HEK293 (cell line): ENCODE measurements around the gene TSTD1.

Experiments used
- CTCF ChIA-PET: fragments of 350-600 bp; formaldehyde crosslinking; extraction: SDS; loops from one replicate; lab custom pipeline; 2021; ENCODE audit warnings: antibody characterized with exemption; lab: Yijun Ruan, JAX
- POLR2A ChIA-PET: fragments of 300-600 bp; formaldehyde crosslinking; extraction: SDS; loops from one replicate; lab custom pipeline; 2020; ENCODE audit warnings: antibody characterized with exemption, inconsistent platforms; lab: Yijun Ruan, JAX
- H3K27ac ChIP-seq: fragments of 200-500 bp; sonication (Bioruptor generic); 2 replicates; pipeline ENCODE4 v1.5.1; 2014; ENCODE audit warnings: low read depth, low read length, control low read depth, inconsistent platforms; ENCODE audit errors: extremely low read depth
- H3K36me3 ChIP-seq, 2 experiments: fragments of 200-500 bp in 1 of 2; sonication (Bioruptor generic) in 1 of 2; 1 replicate in 1 of 2; 2 replicates in 1 of 2; pipeline ENCODE4 v1.5.1; 2014 to 2017; ENCODE audit warnings: inconsistent platforms in 2 of 2, low read length in 2 of 2; ENCODE audit not compliant: control insufficient read depth in 2 of 2, insufficient read depth in 1 of 2
- H3K4me1 ChIP-seq: fragments of 200-500 bp; sonication (Bioruptor generic); 2 replicates; pipeline ENCODE4 v1.5.1; 2014; ENCODE audit warnings: mild to moderate bottlenecking, low read length, inconsistent platforms; ENCODE audit not compliant: control insufficient read depth, insufficient read depth
- H3K4me3 ChIP-seq: 2 replicates; pipeline ENCODE4 v1.5.1; 2011; ENCODE audit warnings: low read depth, mild to moderate bottlenecking, control low read depth, low read length, moderate library complexity
- H3K9me3 ChIP-seq: fragments of 200-500 bp; sonication (Bioruptor generic); 2 replicates; pipeline ENCODE4 v1.5.1; 2014; ENCODE audit warnings: low read depth, low read length, inconsistent platforms; ENCODE audit not compliant: control insufficient read depth, insufficient read depth
- ATF2 ChIP-seq: fragments of 450-650 bp; formaldehyde crosslinking; IDR thresholded peaks from 2 replicates; pipeline ENCODE4 v1.5.1; 2016; ENCODE audit warnings: missing biosample characterization, missing genetic modification characterization, low read depth
- GFI1B ChIP-seq: fragments of 450-650 bp; formaldehyde crosslinking; IDR thresholded peaks from 2 replicates; pipeline ENCODE4 v1.5.1; 2016; ENCODE audit warnings: missing biosample characterization, missing genetic modification characterization
- INSM2 ChIP-seq: fragments of 450-650 bp; formaldehyde crosslinking; IDR thresholded peaks from 2 replicates; pipeline ENCODE4 v1.5.1; 2016; ENCODE audit warnings: missing biosample characterization, missing genetic modification characterization
- KLF17 ChIP-seq: fragments of 450-650 bp; formaldehyde crosslinking; IDR thresholded peaks from 2 replicates; pipeline ENCODE4 v1.5.1; 2016; ENCODE audit warnings: missing biosample characterization, missing genetic modification characterization
- KLF8 ChIP-seq: fragments of 450-650 bp; formaldehyde crosslinking; IDR thresholded peaks from 2 replicates; pipeline ENCODE4 v1.5.1; 2016; ENCODE audit warnings: missing biosample characterization, missing genetic modification characterization
- REST ChIP-seq: fragments of 450-650 bp; formaldehyde crosslinking; IDR thresholded peaks from 2 replicates; pipeline ENCODE4 v1.5.1; 2016; ENCODE audit warnings: missing biosample characterization, missing genetic modification characterization
- SALL2 ChIP-seq: fragments of 450-650 bp; formaldehyde crosslinking; IDR thresholded peaks from 2 replicates; pipeline ENCODE4 v1.5.0; 2017; ENCODE audit warnings: missing biosample characterization, mild to moderate bottlenecking, missing genetic modification characterization, borderline replicate concordance
- YY1 ChIP-seq: fragments of 450-650 bp; formaldehyde crosslinking; IDR thresholded peaks from 2 replicates; pipeline ENCODE4 v1.5.1; 2018; ENCODE audit warnings: missing biosample characterization, missing genetic modification characterization
- ZBTB8A ChIP-seq: fragments of 450-650 bp; formaldehyde crosslinking; IDR thresholded peaks from 2 replicates; pipeline ENCODE4 v1.5.1; 2016; ENCODE audit warnings: missing biosample characterization, missing genetic modification characterization
- ZNF140 ChIP-seq: fragments of 450-650 bp; formaldehyde crosslinking; IDR thresholded peaks from 2 replicates; pipeline ENCODE4 v1.5.1; 2016; ENCODE audit warnings: missing biosample characterization, missing genetic modification characterization
- ZNF202 ChIP-seq: fragments of 450-650 bp; formaldehyde crosslinking; IDR thresholded peaks from 2 replicates; pipeline ENCODE4 v1.5.1; 2016; ENCODE audit warnings: missing biosample characterization, missing genetic modification characterization, borderline replicate concordance
- ZNF302 ChIP-seq: fragments of 450-650 bp; formaldehyde crosslinking; IDR thresholded peaks from 2 replicates; pipeline ENCODE4 v1.5.1; 2016; ENCODE audit warnings: missing biosample characterization, missing genetic modification characterization, low read depth
- ZNF366 ChIP-seq: fragments of 450-650 bp; formaldehyde crosslinking; conservative IDR thresholded peaks from 2 replicates; pipeline ENCODE4 v1.5.1; 2016; ENCODE audit warnings: missing biosample characterization, missing genetic modification characterization
- ZNF394 ChIP-seq: fragments of 450-650 bp; formaldehyde crosslinking; IDR thresholded peaks from 2 replicates; pipeline ENCODE4 v1.5.1; 2016; ENCODE audit warnings: missing biosample characterization, missing genetic modification characterization, mild to moderate bottlenecking, moderate library complexity, borderline replicate concordance
- ZNF426 ChIP-seq: fragments of 450-650 bp; formaldehyde crosslinking; IDR thresholded peaks from 2 replicates; pipeline ENCODE4 v1.5.1; 2017; ENCODE audit warnings: missing biosample characterization, missing genetic modification characterization, mild to moderate bottlenecking, inconsistent platforms, moderate library complexity
- ZNF501 ChIP-seq: fragments of 450-650 bp; formaldehyde crosslinking; IDR thresholded peaks from 2 replicates; pipeline ENCODE4 v1.5.1; 2016; ENCODE audit warnings: missing biosample characterization, missing genetic modification characterization
- ZNF518A ChIP-seq: fragments of 450-650 bp; formaldehyde crosslinking; conservative IDR thresholded peaks from 2 replicates; pipeline ENCODE4 v1.5.1; 2016; ENCODE audit warnings: low read depth, missing biosample characterization, missing genetic modification characterization
- ZNF529 ChIP-seq: fragments of 450-650 bp; formaldehyde crosslinking; IDR thresholded peaks from 2 replicates; pipeline ENCODE4 v1.5.1; 2017; ENCODE audit warnings: missing genetic modification characterization, missing biosample characterization; ENCODE audit not compliant: insufficient replicate concordance
- ZNF558 ChIP-seq: fragments of 450-650 bp; formaldehyde crosslinking; IDR thresholded peaks from 2 replicates; pipeline ENCODE4 v1.5.1; 2016; ENCODE audit warnings: missing biosample characterization, missing genetic modification characterization
- ZNF560 ChIP-seq: fragments of 450-650 bp; formaldehyde crosslinking; IDR thresholded peaks from 2 replicates; pipeline ENCODE4 v1.5.1; 2017; ENCODE audit warnings: missing biosample characterization, missing genetic modification characterization, borderline replicate concordance
- ZNF623 ChIP-seq: fragments of 450-650 bp; formaldehyde crosslinking; IDR thresholded peaks from 2 replicates; pipeline ENCODE4 v1.5.1; 2016; ENCODE audit warnings: missing biosample characterization, missing genetic modification characterization
- ZNF664 ChIP-seq: fragments of 450-650 bp; formaldehyde crosslinking; IDR thresholded peaks from 2 replicates; pipeline ENCODE4 v1.5.1; 2016; ENCODE audit warnings: missing biosample characterization, missing genetic modification characterization
- ZXDB ChIP-seq: fragments of 450-650 bp; formaldehyde crosslinking; IDR thresholded peaks from 2 replicates; pipeline ENCODE4 v1.5.1; 2016; ENCODE audit warnings: missing biosample characterization, missing genetic modification characterization

The TSTD1 gene

GRCh38 chr1:161013131-161013487, 25.7 kb downstream of the TSTD1 start:
- ChIA-PET CTCF (interaction anchor here (1.1 kb wide), 1 partner anchor 13 kb away, joined by 3 read pairs; no protein-coding TSS in a partner anchor), POLR2A (interaction anchor here (0.5 kb wide), 1 partner anchor 14 kb away, joined by 4 read pairs; no protein-coding TSS in a partner anchor)

GRCh38 chr1:161012420-161012819, 26.3 kb downstream of the TSTD1 start:
- POLR2A ChIA-PET: interaction anchor here (0.5 to 2.3 kb wide), 3 partner anchors 9 to 192 kb away, joined by 4 to 10 read pairs (median 8); partner anchors contain the start of gene F11R
- no peaks in the 10 kb centered on the region for H3K36me3 ChIP-seq
- H3K9me3 ChIP-seq: no peaks in the 10 kb centered on the region
- CTCF ChIA-PET: no interaction called here
- H3K27ac ChIP-seq: no peak overlapping the region
- H3K4me3 ChIP-seq: no peak overlapping the region
- no peaks in the 10 kb centered on the region for H3K4me1 ChIP-seq
- TF ChIP-seq KLF17 (tag by site-specific recombination) (no peak), ZXDB (tag by site-specific recombination) (peak; percentile 54), ZNF202 (tag by site-specific recombination) (peak; percentile 66; the same call in 1 of the 2 replicates), ZNF394 (peak; percentile 96), ATF2 (no peak), ZNF529 (tag by site-specific recombination) (peak; percentile 12), ZNF664 (tag by site-specific recombination) (peak; percentile 63), GFI1B (tag by site-specific recombination) (no peak), ZNF366 (tag by site-specific recombination) (0 out of 2 replicates have a peak, but pooled peaks have one; percentile 12), ZNF501 (tag by site-specific recombination) (peak; percentile 39; the same call in 1 of the 2 replicates), ZNF558 (peak; percentile 48; the same call in 1 of the 2 replicates), ZNF623 (tag by site-specific recombination) (peak; percentile 70), ZNF560 (tag by site-specific recombination) (peak; percentile 76; the same call in 1 of the 2 replicates), ZBTB8A (tag by site-specific recombination) (peak; percentile 72), ZNF426 (peak; percentile 87), YY1 (tag by site-specific recombination) (no peak), REST (tag by site-specific recombination) (peak; percentile 57), ZNF518A (peak; percentile 84), ZNF140 (tag by site-specific recombination) (peak; percentile 63; the same call in 1 of the 2 replicates), ZNF302 (no peak), INSM2 (tag by site-specific recombination) (no peak)

More at GRCh38 chr1:161013131-161013487, 25.7 kb downstream of the TSTD1 start:
- Histone ChIP-seq H3K4me3 (no peak overlapping the region), H3K27ac (no peak overlapping the region), H3K36me3 (no peaks in the 10 kb centered on the region), H3K9me3 (no peaks in the 10 kb centered on the region), H3K4me1 (no peaks in the 10 kb centered on the region)
- TF ChIP-seq SALL2 (tag by site-specific recombination): no peak
- no peak for TF ChIP-seq KLF8
